Measurements from ENCODE around the gene CDK5R2.

Gene CDK5R2

DNA sequence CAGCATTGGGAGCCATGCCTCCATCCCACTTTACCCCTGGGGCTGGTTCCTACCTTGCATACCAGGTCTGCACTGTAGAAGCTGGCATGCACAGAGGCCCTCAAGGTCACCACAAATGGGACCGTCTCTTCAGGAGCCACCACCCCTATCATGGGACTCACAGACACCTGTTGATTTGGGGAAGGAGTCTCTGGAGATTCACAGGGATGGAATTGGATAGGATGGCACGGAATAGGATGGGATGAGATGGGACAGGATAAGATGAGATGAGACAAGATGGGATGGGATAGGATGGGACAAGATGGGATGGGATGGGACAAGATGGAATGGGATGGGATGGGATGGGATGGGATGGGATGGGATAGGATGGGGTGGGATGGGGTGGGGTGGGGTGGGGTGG lies 49.8 kb downstream of the CDK5R2 start:
- no peak for DNase-seq

GRCh38 chr2:219010162-219010756 lies 50.8 kb downstream of the CDK5R2 start:
- DNase-seq: no peak

DNA sequence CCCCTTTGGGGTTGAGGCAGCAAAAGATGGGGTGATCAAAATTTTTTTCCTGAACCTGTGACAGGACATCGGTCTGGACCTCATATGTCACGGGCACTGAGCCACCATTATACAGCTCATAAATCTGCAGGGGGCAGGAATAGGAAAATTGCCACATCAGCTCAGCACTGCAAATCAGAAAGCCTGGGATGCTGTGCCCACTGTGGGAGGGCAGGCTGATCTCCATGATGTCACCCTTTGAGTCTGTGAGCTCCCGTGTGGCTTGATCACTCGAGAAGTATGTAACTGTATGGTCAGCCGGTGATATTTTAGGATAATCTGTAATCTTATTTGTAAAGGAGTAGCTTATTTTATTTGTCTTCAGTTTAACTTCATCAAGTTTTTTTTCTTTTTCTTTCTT lies 51.4 kb downstream of the CDK5R2 start:
- no peak for DNase-seq
